ENCODE results near the gene GCKR. TPM values are rescaled to one million over a fixed set of nuclear protein-coding genes. Genes with fewer than 3 reads are reported as not detected.

GCKR gene
- total RNA-seq: not detected

- no peak for DNase-seq (ENCODE audit: low spot score in 2 of 2)
- ATAC-seq: no peak
- no peaks in the 10 kb centered on the region for H3K9me3 Mint-ChIP-seq
- H3K36me3 Mint-ChIP-seq: peaks cover 6 to 8% of the 10 kb centered on the region in 2 donors
- no peak within 1 kb of the TSS for H3K27ac Mint-ChIP-seq
Measured at GRCh38 chr2:27496357-27497287, at the start of gene GCKR. Gene GCKR, plus strand, starts transcription at chr2:27496839. Its CDS starts 66 bp downstream, at chr2:27496905.

GRCh38 chr2:27448381-27448780 is 48.3 kb upstream of the GCKR start:
- DNase-seq (ENCODE audit: low spot score in 2 of 2) (no peak), ATAC-seq (no peak)
- no peaks in the 10 kb centered on the region for H3K36me3 Mint-ChIP-seq
- no peaks in the 10 kb centered on the region for H3K9me3 Mint-ChIP-seq
- peak overlapping the region in 1 of 2 donors; percentile 77 for H3K27ac Mint-ChIP-seq

GRCh38 chr2:27451095-27451494 is 45.5 kb upstream of the GCKR start:
- H3K9me3 Mint-ChIP-seq: no peaks in the 10 kb centered on the region
- no peaks in the 10 kb centered on the region for H3K36me3 Mint-ChIP-seq
- DNase-seq (ENCODE audit: low spot score in 2 of 2) (no peak), ATAC-seq (peak; percentile 66 to 82)
- no peak overlapping the region for H3K27ac Mint-ChIP-seq

GRCh38 chr2:27453968-27454367 is 42.7 kb upstream of the GCKR start:
- no peak for ATAC-seq
- no peaks in the 10 kb centered on the region for H3K36me3 Mint-ChIP-seq
- no peaks in the 10 kb centered on the region for H3K9me3 Mint-ChIP-seq
- DNase-seq (ENCODE audit: low spot score in 2 of 2): no peak
- no peak overlapping the region for H3K27ac Mint-ChIP-seq

GRCh38 chr2:27461118-27461517 is 35.5 kb upstream of the GCKR start:
- Mint-ChIP-seq H3K36me3 (no peaks in the 10 kb centered on the region), H3K27ac (no peak overlapping the region)
- no peak for DNase-seq (ENCODE audit: low spot score in 2 of 2)

GRCh38 chr2:27464443-27464842 is 32.2 kb upstream of the GCKR start:
- Mint-ChIP-seq H3K27ac (no peak overlapping the region), H3K9me3 (no peaks in the 10 kb centered on the region), H3K36me3 (no peaks in the 10 kb centered on the region)
- no peak for ATAC-seq
- DNase-seq (ENCODE audit: low spot score in 2 of 2): no peak

More at GRCh38 chr2:27461118-27461517, 35.5 kb upstream of the GCKR start:
- ATAC-seq: no peak
- no peaks in the 10 kb centered on the region for H3K9me3 Mint-ChIP-seq

- H3K36me3 Mint-ChIP-seq: peaks cover 5 to 6% of the 10 kb centered on the region in 2 donors
- ATAC-seq (no peak), DNase-seq (ENCODE audit: low spot score in 2 of 2) (no peak)
- no peaks in the 10 kb centered on the region for H3K9me3 Mint-ChIP-seq
- H3K27ac Mint-ChIP-seq: no peak overlapping the region
Measured at GRCh38 chr2:27471961-27472360, 24.7 kb upstream of the GCKR start.

GRCh38 chr2:27485496-27485895 is 11.1 kb upstream of the GCKR start:
- Mint-ChIP-seq H3K27ac (no peak overlapping the region), H3K36me3 (no peaks in the 10 kb centered on the region), H3K9me3 (no peaks in the 10 kb centered on the region)
- no peak for DNase-seq (ENCODE audit: low spot score in 2 of 2)
- ATAC-seq: no peak

GRCh38 chr2:27489118-27489497 is 7.5 kb upstream of the GCKR start:
- no peaks in the 10 kb centered on the region for H3K36me3 Mint-ChIP-seq
- H3K27ac Mint-ChIP-seq: peak overlapping the region; percentile 83 to 84
- no peak for ATAC-seq
- DNase-seq (ENCODE audit: low spot score in 2 of 2): no peak
- no peaks in the 10 kb centered on the region for H3K9me3 Mint-ChIP-seq

- Mint-ChIP-seq H3K9me3 (no peaks in the 10 kb centered on the region), H3K27ac (peak within 1 kb of the TSS; percentile 83 to 84), H3K36me3 (no peaks in the 10 kb centered on the region)
- ATAC-seq (peak; percentile 93 to 97), DNase-seq (ENCODE audit: low spot score in 2 of 2) (peak; percentile 97 to 98)
Measured at GRCh38 chr2:27489498-27490397, 6.9 kb upstream of the GCKR start, which contains the start of gene IFT172. Gene IFT172, minus strand, starts transcription at chr2:27489743. Its CDS starts 90 bp downstream, at chr2:27489653.

- DNase-seq (ENCODE audit: low spot score in 2 of 2) (no peak), ATAC-seq (no peak)
- Mint-ChIP-seq H3K9me3 (no peaks in the 10 kb centered on the region), H3K36me3 (peaks cover 6 to 8% of the 10 kb centered on the region in 2 donors), H3K27ac (no peak overlapping the region)
Measured at GRCh38 chr2:27492557-27492956, 4.1 kb upstream of the GCKR start.

GRCh38 chr2:27493948-27494283 is 2.7 kb upstream of the GCKR start:
- Mint-ChIP-seq H3K36me3 (peaks cover 6 to 8% of the 10 kb centered on the region in 2 donors), H3K9me3 (no peaks in the 10 kb centered on the region), H3K27ac (peak overlapping the region in 1 of 2 donors; percentile 36)
- ATAC-seq (no peak), DNase-seq (ENCODE audit: low spot score in 2 of 2) (no peak)

- no peak for ATAC-seq
Measured at GRCh38 chr2:27494284-27494943, 2.2 kb upstream of the GCKR start.

GRCh38 chr2:27494944-27495554 is 1.6 kb upstream of the GCKR start, which contains the start of gene FNDC4:
Gene FNDC4, minus strand, starts transcription at chr2:27495200. Its CDS starts 521 bp downstream, at chr2:27494679.
- H3K9me3 Mint-ChIP-seq: no peaks in the 10 kb centered on the region
- H3K27ac Mint-ChIP-seq: no peak within 1 kb of the TSS
- H3K36me3 Mint-ChIP-seq: peaks cover 6 to 8% of the 10 kb centered on the region in 2 donors
- DNase-seq (ENCODE audit: low spot score in 2 of 2) (peak in 1 of 2 donors; percentile 28), ATAC-seq (peak; percentile 49 to 74)

More at GRCh38 chr2:27494284-27494943, 2.2 kb upstream of the GCKR start:
- H3K9me3 Mint-ChIP-seq: no peaks in the 10 kb centered on the region
- peaks cover 6 to 8% of the 10 kb centered on the region in 2 donors for H3K36me3 Mint-ChIP-seq
- peak in 1 of 2 donors; percentile 22 for DNase-seq (ENCODE audit: low spot score in 2 of 2)
- H3K27ac Mint-ChIP-seq: no peak overlapping the region

- DNase-seq (ENCODE audit: low spot score in 2 of 2) (no peak), ATAC-seq (no peak)
- Mint-ChIP-seq H3K36me3 (peaks cover 6 to 8% of the 10 kb centered on the region in 2 donors), H3K9me3 (no peaks in the 10 kb centered on the region), H3K27ac (no peak overlapping the region)
Measured at GRCh38 chr2:27495840-27496356, 741 bp upstream of the GCKR start.

- no peak overlapping the region for H3K27ac Mint-ChIP-seq
- no peak for ATAC-seq
- DNase-seq (ENCODE audit: low spot score in 2 of 2): no peak
- H3K9me3 Mint-ChIP-seq: no peaks in the 10 kb centered on the region
- peaks cover 6 to 8% of the 10 kb centered on the region in 2 donors for H3K36me3 Mint-ChIP-seq
Measured at GRCh38 chr2:27497288-27497627, 619 bp downstream of the GCKR start.
